ENCODE measurements around the gene GNAI3.

The GNAI3 gene

GRCh38 chr1:109625601-109626560 is 77.5 kb downstream of the GNAI3 start:
- TF ChIP-seq CTCF (IDR thresholded peaks at IDR 0.05; ENCODE audit: low read depth, low read length), result 0 out of 2 replicates have a peak, but pooled peaks have one; percentile 4
- Histone ChIP-seq H3K4me3 (ENCODE audit: low read depth, low read length) (no peak overlapping the region), H3K36me3 (peaks cover 66% of the 10 kb centered on the region), H3K9me3 (ENCODE audit: severe bottlenecking) (no peaks in the 10 kb centered on the region), H3K27me3 (ENCODE audit: insufficient read depth, low read depth, severe bottlenecking) (no peaks in the 10 kb centered on the region), H3K27ac (no peak overlapping the region)
- no peak for DNase-seq

GRCh38 chr1:109626682-109627408 is 78.4 kb downstream of the GNAI3 start:
- H3K27ac ChIP-seq, result no peak overlapping the region
- H3K36me3 ChIP-seq, result peaks cover 73% of the 10 kb centered on the region
- no peak for DNase-seq
- H3K9me3 ChIP-seq (ENCODE audit: severe bottlenecking), result no peaks in the 10 kb centered on the region
- no peaks in the 10 kb centered on the region for H3K27me3 ChIP-seq (ENCODE audit: insufficient read depth, low read depth, severe bottlenecking)
- no peak overlapping the region for H3K4me3 ChIP-seq (ENCODE audit: low read depth, low read length)
- TF ChIP-seq CTCF (IDR thresholded peaks at IDR 0.05; ENCODE audit: low read depth, low read length), result no peak

GRCh38 chr1:109627692-109628399 is 79.4 kb downstream of the GNAI3 start:
- H3K36me3 ChIP-seq, result peaks cover 70% of the 10 kb centered on the region
- DNase-seq, result no peak
- no peak for TF ChIP-seq CTCF (IDR thresholded peaks at IDR 0.05; ENCODE audit: low read depth, low read length)

GRCh38 chr1:109628540-109629321 is 80.3 kb downstream of the GNAI3 start:
- DNase-seq, result no peak
- no peak for TF ChIP-seq CTCF (IDR thresholded peaks at IDR 0.05; ENCODE audit: low read depth, low read length)
- H3K27ac ChIP-seq, result no peak overlapping the region
- peaks cover 70% of the 10 kb centered on the region for H3K36me3 ChIP-seq
- H3K4me3 ChIP-seq (ENCODE audit: low read depth, low read length), result no peak overlapping the region
- no peaks in the 10 kb centered on the region for H3K27me3 ChIP-seq (ENCODE audit: insufficient read depth, low read depth, severe bottlenecking)
- no peaks in the 10 kb centered on the region for H3K9me3 ChIP-seq (ENCODE audit: severe bottlenecking)

More at GRCh38 chr1:109627692-109628399, 79.4 kb downstream of the GNAI3 start:
- Histone ChIP-seq H3K27me3 (ENCODE audit: insufficient read depth, low read depth, severe bottlenecking) (no peaks in the 10 kb centered on the region), H3K27ac (no peak overlapping the region; the same call in 1 of the 2 replicates), H3K9me3 (ENCODE audit: severe bottlenecking) (no peaks in the 10 kb centered on the region), H3K4me3 (ENCODE audit: low read depth, low read length) (no peak overlapping the region)

GRCh38 chr1:109629372-109630030 is 81.1 kb downstream of the GNAI3 start:
- H3K27me3 ChIP-seq (ENCODE audit: insufficient read depth, low read depth, severe bottlenecking), result no peaks in the 10 kb centered on the region
- H3K36me3 ChIP-seq, result peaks cover 70% of the 10 kb centered on the region
- no peak for DNase-seq
- TF ChIP-seq CTCF (IDR thresholded peaks at IDR 0.05; ENCODE audit: low read depth, low read length), result no peak
- H3K27ac ChIP-seq, result no peak overlapping the region
- H3K4me3 ChIP-seq (ENCODE audit: low read depth, low read length), result no peak overlapping the region
- no peaks in the 10 kb centered on the region for H3K9me3 ChIP-seq (ENCODE audit: severe bottlenecking)
